Right lobe of liver (tissue), 4 donors: ENCODE data around the gene WIPI1.

Experiments
- CTCF ChIP-seq, 4 donors: fragments of 200-600 bp in 3 of 4; fragments of 450-650 bp in 1 of 4; IDR thresholded peaks; one replicate each; pipeline versions ENCODE4 v1.5.1 to v1.8.0; 2016 to 2022; ENCODE audit warnings: antibody characterized with exemption in 4 of 4, mild to moderate bottlenecking in 2 of 4
- POLR2A ChIP-seq: fragments of 450-650 bp; IDR thresholded peaks from one replicate; pipeline ENCODE4 v1.6.1; 2017; ENCODE audit warnings: antibody characterized with exemption, mild to moderate bottlenecking
- donor health status: DM: no; HTN: no; CAD: no.
- donor health status: DM: no; HTN: no; CAD: no.
- donor health status: DM: no; HTN: yes; CAD: no.

- TF ChIP-seq CTCF (IDR thresholded peaks at IDR 0.05) (no peak), POLR2A (no peak)
These were observed 40.0 kb downstream of the WIPI1 start for GRCh38 chr17:68417317-68417716.
